Rectal smooth muscle tissue (tissue), 1 donor: ENCODE results near the gene CALML6.
A peak's percentile ranks its signal among the peaks of the same experiment; 100 is the strongest.

Experiments used
- H3K27ac ChIP-seq: one replicate; pipeline ENCODE4 v1.7.0; 2013; ENCODE audit warnings: low read depth, low read length, inconsistent platforms
- H3K27me3 ChIP-seq: one replicate; pipeline ENCODE4 v1.7.0; 2013; ENCODE audit warnings: low read length; ENCODE audit not compliant: control insufficient read depth, insufficient read depth
- H3K36me3 ChIP-seq: one replicate; pipeline ENCODE4 v1.7.0; 2013; ENCODE audit warnings: low read length; ENCODE audit not compliant: control insufficient read depth, insufficient read depth
- H3K4me1 ChIP-seq: one replicate; pipeline ENCODE4 v1.7.0; 2013; ENCODE audit warnings: low read length; ENCODE audit not compliant: control insufficient read depth, insufficient read depth
- H3K4me3 ChIP-seq: one replicate; pipeline ENCODE4 v1.7.0; 2013; ENCODE audit warnings: low read length
- H3K9ac ChIP-seq: one replicate; pipeline ENCODE4 v1.7.0; 2013; ENCODE audit warnings: low read length

CALML6 gene

GRCh38 chr1:1918901-1919303 is 3.8 kb downstream of the CALML6 start, which contains the start of gene TMEM52:
TMEM52 (minus strand) TSS chr1:1919279; CDS start chr1:1919265, 14 bp downstream.
- Histone ChIP-seq H3K4me3 (peak within 1 kb of the TSS; percentile 64), H3K9ac (peak within 1 kb of the TSS; percentile 11), H3K27ac (no peak within 1 kb of the TSS), H3K27me3 (no peaks in the 10 kb centered on the region), H3K36me3 (no peaks in the 10 kb centered on the region), H3K4me1 (peaks cover 9% of the 10 kb centered on the region)

GRCh38 chr1:1919304-1920056 is 4.4 kb downstream of the CALML6 start:
- Histone ChIP-seq H3K4me3 (peak overlapping the region; percentile 64), H3K4me1 (peaks cover 9% of the 10 kb centered on the region), H3K9ac (no peak overlapping the region), H3K27ac (no peak overlapping the region), H3K36me3 (no peaks in the 10 kb centered on the region), H3K27me3 (no peaks in the 10 kb centered on the region)

GRCh38 chr1:1920057-1920607 is 5.1 kb downstream of the CALML6 start:
- no peaks in the 10 kb centered on the region for H3K36me3 ChIP-seq
- H3K4me3 ChIP-seq: peak overlapping the region; percentile 32
- no peak overlapping the region for H3K9ac ChIP-seq
- H3K27me3 ChIP-seq: no peaks in the 10 kb centered on the region
- H3K4me1 ChIP-seq: peaks cover 9% of the 10 kb centered on the region
- H3K27ac ChIP-seq: no peak overlapping the region

- Histone ChIP-seq H3K27ac (no peak overlapping the region), H3K4me1 (peaks cover 9% of the 10 kb centered on the region), H3K27me3 (no peaks in the 10 kb centered on the region), H3K9ac (no peak overlapping the region), H3K36me3 (no peaks in the 10 kb centered on the region), H3K4me3 (no peak overlapping the region)
Observed at GRCh38 chr1:1920608-1921458, 5.8 kb downstream of the CALML6 start.

- Histone ChIP-seq H3K27me3 (no peaks in the 10 kb centered on the region), H3K4me3 (no peak overlapping the region), H3K9ac (no peak overlapping the region), H3K36me3 (no peaks in the 10 kb centered on the region), H3K27ac (no peak overlapping the region), H3K4me1 (peaks cover 9% of the 10 kb centered on the region)
Observed at GRCh38 chr1:1921459-1921862, 6.4 kb downstream of the CALML6 start.

GRCh38 chr1:1921901-1922701 is 7.0 kb downstream of the CALML6 start:
- Histone ChIP-seq H3K36me3 (no peaks in the 10 kb centered on the region), H3K4me3 (no peak overlapping the region), H3K27me3 (no peaks in the 10 kb centered on the region), H3K27ac (no peak overlapping the region), H3K4me1 (peaks cover 9% of the 10 kb centered on the region), H3K9ac (no peak overlapping the region)

GRCh38 chr1:1922702-1922955 is 7.6 kb downstream of the CALML6 start:
- Histone ChIP-seq H3K4me3 (no peak overlapping the region), H3K27me3 (no peaks in the 10 kb centered on the region), H3K36me3 (no peaks in the 10 kb centered on the region), H3K9ac (no peak overlapping the region), H3K27ac (no peak overlapping the region), H3K4me1 (peaks cover 9% of the 10 kb centered on the region)

GRCh38 chr1:1922956-1923833 is 8.1 kb downstream of the CALML6 start:
- H3K9ac ChIP-seq: no peak overlapping the region
- H3K36me3 ChIP-seq: no peaks in the 10 kb centered on the region
- no peaks in the 10 kb centered on the region for H3K27me3 ChIP-seq
- H3K4me1 ChIP-seq: peaks cover 7% of the 10 kb centered on the region
- no peak overlapping the region for H3K4me3 ChIP-seq
- H3K27ac ChIP-seq: no peak overlapping the region

GRCh38 chr1:1924386-1924785 is 9.3 kb downstream of the CALML6 start:
- H3K4me3 ChIP-seq: no peak overlapping the region
- no peaks in the 10 kb centered on the region for H3K27me3 ChIP-seq
- no peaks in the 10 kb centered on the region for H3K36me3 ChIP-seq
- H3K9ac ChIP-seq: no peak overlapping the region
- H3K27ac ChIP-seq: no peak overlapping the region
- no peaks in the 10 kb centered on the region for H3K4me1 ChIP-seq

- Histone ChIP-seq H3K36me3 (no peaks in the 10 kb centered on the region), H3K4me1 (no peaks in the 10 kb centered on the region)
Observed at GRCh38 chr1:1924849-1925248, 9.8 kb downstream of the CALML6 start.

GRCh38 chr1:1925437-1926345 is 10.6 kb downstream of the CALML6 start:
- H3K27ac ChIP-seq: no peak overlapping the region
- no peaks in the 10 kb centered on the region for H3K36me3 ChIP-seq
- H3K4me3 ChIP-seq: no peak overlapping the region
- no peaks in the 10 kb centered on the region for H3K27me3 ChIP-seq
- H3K4me1 ChIP-seq: no peaks in the 10 kb centered on the region
- no peak overlapping the region for H3K9ac ChIP-seq

More at GRCh38 chr1:1924849-1925248, 9.8 kb downstream of the CALML6 start:
- H3K4me3 ChIP-seq: no peak overlapping the region
- H3K27ac ChIP-seq: no peak overlapping the region
- H3K9ac ChIP-seq: no peak overlapping the region
- H3K27me3 ChIP-seq: no peaks in the 10 kb centered on the region
